SH-SY5Y (cell line): ENCODE results near the gene MYOCOS.

Experiments used
- GATA2 ChIP-seq: IDR thresholded peaks from 2 replicates; pipeline ENCODE4 v1.6.1; 2011; ENCODE audit warnings: mild to moderate bottlenecking, low read depth, low read length
- GATA3 ChIP-seq: IDR thresholded peaks from 2 replicates; pipeline ENCODE4 v1.6.1; 2011; ENCODE audit warnings: low read depth, mild to moderate bottlenecking, low read length, moderate library complexity

GRCh38 chr1:171581766-171582165 lies 40.3 kb upstream of the MYOCOS start:
- no peak for TF ChIP-seq GATA2
- TF ChIP-seq GATA3: no peak
